Endothelial cell of umbilical vein (primary cell): ENCODE data around the gene SLC35A3. TPM values are rescaled to one million over a fixed set of nuclear protein-coding genes. Genes with fewer than 3 reads are reported as not detected.

ENCODE experiments used
- BruUV-seq: library from RNA; stranded (reverse); fragments of 400-500 nt; replicated peaks from 2 replicates; lab custom pipeline; 2021; lab: Mats Ljungman, UMichigan
- CTCF ChIA-PET: fragments of 300-600, 350-600 bp; sonication (Branson Sonifier 250); formaldehyde crosslinking; loops from one replicate; lab custom pipeline; 2021; ENCODE audit warnings: antibody characterized with exemption, inconsistent platforms; lab: Charles Lee
- POLR2A ChIA-PET: fragments of 300-600, 350-600 bp; sonication (Branson Sonifier 250); formaldehyde crosslinking; loops from one replicate; lab custom pipeline; 2021; ENCODE audit warnings: antibody characterized with exemption, inconsistent platforms; lab: Charles Lee
- DNase-seq: peaks from one replicate; pipeline ENCODE4 v3.0.0-alpha.2; 2011; ENCODE audit warnings: low read depth, low spot score
- FAIRE-seq: peaks from 2 replicates; lab custom pipeline; 2011; peaks lifted over from hg19 to GRCh38; lab: Jason Lieb, UNC
- H2AFZ ChIP-seq: 2 replicates; pipeline ENCODE4 v1.6.0; 2012; ENCODE audit warnings: low read depth, low read length, control low read depth, inconsistent platforms
- H3K27ac ChIP-seq: 2 replicates; pipeline ENCODE4 v1.5.1; 2011; ENCODE audit warnings: low read depth, mild to moderate bottlenecking, control low read depth, low read length, moderate library complexity; ENCODE audit not compliant: insufficient read depth
- H3K27me3 ChIP-seq, 2 experiments: 2 replicates each; pipeline versions ENCODE4 v1.6.0 to v1.6.1; 2011; ENCODE audit warnings: low read length in 2 of 2, mixed read lengths in 1 of 2; ENCODE audit not compliant: control insufficient read depth in 2 of 2, insufficient read depth in 2 of 2
- H3K36me3 ChIP-seq, 2 experiments: 2 replicates in 1 of 2; 3 replicates in 1 of 2; pipeline ENCODE4 v1.5.1; 2011; ENCODE audit warnings: low read length in 2 of 2, mild to moderate bottlenecking in 1 of 2, moderate library complexity in 1 of 2; ENCODE audit not compliant: control insufficient read depth in 2 of 2, insufficient read depth in 2 of 2; ENCODE audit errors: extremely low read depth in 1 of 2
- H3K4me1 ChIP-seq: 3 replicates; pipeline ENCODE4 v1.5.1; 2011; ENCODE audit warnings: mild to moderate bottlenecking, low read length; ENCODE audit not compliant: control insufficient read depth, insufficient read depth; ENCODE audit errors: extremely low read depth
- H3K4me2 ChIP-seq: 2 replicates; pipeline ENCODE4 v1.6.1; 2011; ENCODE audit warnings: low read length, control low read depth, mixed read lengths; ENCODE audit not compliant: insufficient read depth
- H3K4me3 ChIP-seq, 3 experiments: fragments of 200-600 bp in 1 of 3; sonication (generic), shearing (Covaris generic) in 1 of 3; replicated peaks in 1 of 3; 2 replicates each; pipeline ENCODE4 v1.5.1; 2011 to 2016; ENCODE audit warnings: control low read depth in 3 of 3, low read length in 3 of 3, mild to moderate bottlenecking in 2 of 3, inconsistent platforms in 1 of 3, low read depth in 1 of 3, moderate library complexity in 1 of 3; ENCODE audit not compliant: insufficient read depth in 1 of 3
- H3K79me2 ChIP-seq: 2 replicates; pipeline ENCODE4 v1.6.0; 2012; ENCODE audit warnings: low read length, inconsistent platforms; ENCODE audit not compliant: control insufficient read depth, insufficient read depth
- H3K9ac ChIP-seq: replicated peaks from 2 replicates; pipeline ENCODE3; 2011; ENCODE audit warnings: low read length, control low read depth; ENCODE audit not compliant: insufficient read depth; ENCODE audit errors: extremely low read depth
- H3K9me1 ChIP-seq: replicated peaks from 3 replicates; pipeline ENCODE4 v1.6.0; 2011; ENCODE audit warnings: mild to moderate bottlenecking, low read length; ENCODE audit not compliant: control insufficient read depth, insufficient read depth; ENCODE audit errors: extremely low read depth
- H3K9me3 ChIP-seq: replicated peaks from 2 replicates; pipeline ENCODE4 v1.5.1; 2012; ENCODE audit warnings: low read length, inconsistent platforms; ENCODE audit not compliant: control insufficient read depth, insufficient read depth
- H4K20me1 ChIP-seq: replicated peaks from 2 replicates; pipeline ENCODE3; 2011; ENCODE audit warnings: mild to moderate bottlenecking, low read length; ENCODE audit not compliant: control insufficient read depth, insufficient read depth; ENCODE audit errors: extremely low read depth
- CTCF ChIP-seq, 2 donors: IDR thresholded peaks; 1 replicate in 1 of 2; 2 replicates in 1 of 2; pipeline ENCODE4 v1.5.1; 2011; ENCODE audit warnings: low read length in 2 of 2, mild to moderate bottlenecking in 2 of 2, moderate library complexity in 2 of 2, control low read depth in 1 of 2, inconsistent platforms in 1 of 2, low read depth in 1 of 2; ENCODE audit not compliant: insufficient read depth in 1 of 2; ENCODE audit errors: extremely low read depth in 1 of 2
- EZH2 ChIP-seq: IDR thresholded peaks from 2 replicates; pipeline ENCODE4 v1.6.1; 2012; ENCODE audit warnings: borderline replicate concordance, low read depth, mild to moderate bottlenecking, moderate library complexity, low read length, inconsistent platforms; ENCODE audit not compliant: severe bottlenecking
- FOS ChIP-seq: IDR thresholded peaks from 2 replicates; pipeline ENCODE4 v1.6.1; 2011; ENCODE audit warnings: mild to moderate bottlenecking, low read length, moderate library complexity, borderline replicate concordance; ENCODE audit not compliant: insufficient read depth
- MYC ChIP-seq: IDR thresholded peaks from one replicate; pipeline ENCODE4 v1.6.1; 2011; ENCODE audit warnings: mild to moderate bottlenecking, low read depth, low read length
- POLR2A ChIP-seq: IDR thresholded peaks from 2 replicates; pipeline ENCODE4 v1.6.1; 2012; ENCODE audit warnings: low read depth, mild to moderate bottlenecking, control low read depth, low read length
- POLR2AphosphoS5 ChIP-seq: IDR thresholded peaks from 2 replicates; pipeline ENCODE4 v1.6.1; 2012; ENCODE audit warnings: low read depth, mild to moderate bottlenecking, control low read depth, low read length, moderate library complexity; ENCODE audit not compliant: insufficient read depth
- dilution Hi-C: fragments of 300-500 bp; cut with MboI; formaldehyde crosslinking; loops from one replicate; pipeline ENCODE4 v1.15.0; 2019; ENCODE audit warnings: low sequenced_read_pairs; ENCODE audit not compliant: extremely low pct_ligation_motif_present
- intact Hi-C: fragments of 100-400 bp; cut with micrococcal nuclease; formaldehyde crosslinking; loops from one replicate; pipeline ENCODE4 v1.10.0; 2022
- polyA plus RNA-seq, 4 experiments: library from polyadenylated mRNA; depleted of rRNA in 3 of 4; stranded (reverse) in 3 of 4; unstranded in 1 of 4; fragments of >200 nt; gene quantifications; 2 replicates each; pipeline versions ENCODE4 v1.2.1 to v1.2.3, GENCODE V29; 2011 to 2012; ENCODE audit warnings: missing spikeins in 1 of 4
- total RNA-seq: library from RNA; stranded (reverse); gene quantifications from 2 replicates; pipeline ENCODE4 v1.2.3, GENCODE V29; 2021

Gene SLC35A3
- total and polyA plus RNA-seq, 2 donors (not counting 3 experiments of a cell fraction or from before 2014, with no cell fraction given) = 3.6 to 19.0 TPM

DNA sequence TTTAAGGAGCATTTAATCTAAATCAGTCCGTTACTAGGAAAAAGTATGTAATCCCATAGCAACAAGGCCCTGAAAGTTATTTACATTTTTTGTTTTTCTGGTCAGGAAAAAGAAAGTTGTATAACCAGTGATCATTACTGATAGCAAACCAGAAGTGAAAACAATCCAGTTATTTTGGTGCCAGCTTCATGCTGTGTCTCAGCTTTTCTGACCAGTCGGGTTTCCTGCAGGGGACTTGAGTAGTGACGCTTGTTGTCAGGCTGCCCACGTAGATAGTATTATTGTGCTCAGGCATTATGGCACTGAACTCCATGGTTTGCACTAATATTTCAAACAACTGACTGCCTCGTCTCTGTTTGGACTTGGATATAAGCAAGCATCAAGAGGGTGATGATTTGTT, 107.7 kb downstream of the SLC35A3 start:
- Histone ChIP-seq H3K4me1 (peaks cover 4% of the 10 kb centered on the region), H3K4me3 (no peak overlapping the region), H3K27ac (peak overlapping the region; percentile 16), H3K79me2 (peaks cover 4% of the 10 kb centered on the region), H3K9me1 (no peaks in the 10 kb centered on the region), H3K9me3 (no peaks in the 10 kb centered on the region), H3K9ac (no peak overlapping the region), H3K27me3 (no peaks in the 10 kb centered on the region), H3K4me2 (no peak overlapping the region), H4K20me1 (peaks cover 2% of the 10 kb centered on the region), H2AFZ (no peak overlapping the region), H3K36me3 (peaks cover 3 to 25% of the 10 kb centered on the region in 2 experiments)
- BruUV-seq = no TSS peak
- intact Hi-C loops (no loop called here), dilution Hi-C loops (no loop called here)
- ChIA-PET CTCF (no interaction called here), POLR2A (no interaction called here)
- DNase-seq (peak; percentile 89), FAIRE-seq (peak; percentile 40)
- no peak for TF ChIP-seq CTCF (IDR thresholded peaks at IDR 0.05; ENCODE audit: extremely low read depth in 1 of 2, insufficient read depth in 1 of 2, low read depth in 1 of 2, low read length in 2 of 2)
- TF ChIP-seq EZH2 = no peak
- TF ChIP-seq POLR2A = no peak
- TF ChIP-seq MYC = no peak
- TF ChIP-seq FOS = no peak

- Histone ChIP-seq H4K20me1 (no peaks in the 10 kb centered on the region), H2AFZ (no peak overlapping the region), H3K4me3 (no peak overlapping the region), H3K4me1 (peaks cover 4% of the 10 kb centered on the region), H3K9me1 (no peaks in the 10 kb centered on the region), H3K36me3 (peaks cover 3 to 20% of the 10 kb centered on the region in 2 experiments), H3K4me2 (no peak overlapping the region), H3K27ac (no peak overlapping the region), H3K9me3 (no peaks in the 10 kb centered on the region), H3K9ac (no peak overlapping the region), H3K27me3 (no peaks in the 10 kb centered on the region), H3K79me2 (no peaks in the 10 kb centered on the region)
- no peak for TF ChIP-seq MYC
- TF ChIP-seq POLR2AphosphoS5 = no peak
- TF ChIP-seq CTCF (IDR thresholded peaks at IDR 0.05; ENCODE audit: extremely low read depth in 1 of 2, insufficient read depth in 1 of 2, low read depth in 1 of 2, low read length in 2 of 2) = no peak
- no peak for TF ChIP-seq EZH2
- intact Hi-C loops (loop anchor here (5.0 kb wide), 1 partner anchor 377 kb away; no protein-coding TSS in a partner anchor), dilution Hi-C loops (no loop called here)
- no TSS peak for BruUV-seq
- CTCF ChIA-PET = no interaction called here
- POLR2A ChIA-PET = no interaction called here
- FAIRE-seq (no peak), DNase-seq (no peak)
Measured at GRCh38 chr1:100080331-100080730, 110.5 kb downstream of the SLC35A3 start.
